HepG2 (cell line): ENCODE data around the gene STK32C. TPM values are rescaled to one million over a fixed set of nuclear protein-coding genes. Genes with fewer than 3 reads are reported as not detected.

Source experiments
- CENPT ChIP-seq: sonication (generic); formaldehyde crosslinking; IDR thresholded peaks from 2 replicates; pipeline ENCODE4 v1.8.0; 2022; ENCODE audit warnings: low read depth, mild to moderate bottlenecking, moderate library complexity, missing genetic modification reagents
- ELF1 ChIP-seq: sonication (generic); formaldehyde crosslinking; IDR thresholded peaks from 2 replicates; pipeline ENCODE4 v1.4.0; 2020; ENCODE audit warnings: missing genetic modification reagents
- ELF4 ChIP-seq: sonication (generic); formaldehyde crosslinking; IDR thresholded peaks from 2 replicates; pipeline ENCODE4 v1.5.0; 2020; ENCODE audit warnings: missing genetic modification reagents, mild to moderate bottlenecking, moderate library complexity, borderline replicate concordance
- GFI1 ChIP-seq: sonication (generic); formaldehyde crosslinking; IDR thresholded peaks from 2 replicates; pipeline ENCODE4 v1.5.0; 2020; ENCODE audit warnings: missing genetic modification reagents, mild to moderate bottlenecking, borderline replicate concordance
- HIVEP1 ChIP-seq: sonication (generic); formaldehyde crosslinking; IDR thresholded peaks from 2 replicates; pipeline ENCODE4 v1.4.0; 2020; ENCODE audit warnings: mild to moderate bottlenecking, missing genetic modification reagents
- NAIF1 ChIP-seq: sonication (generic); formaldehyde crosslinking; IDR thresholded peaks from 2 replicates; pipeline ENCODE4 v1.5.0; 2020; ENCODE audit warnings: mild to moderate bottlenecking, missing genetic modification reagents, borderline replicate concordance
- REL ChIP-seq: sonication (generic); formaldehyde crosslinking; conservative IDR thresholded peaks from 2 replicates; pipeline ENCODE4 v1.8.0; 2022; ENCODE audit warnings: mild to moderate bottlenecking, missing genetic modification reagents, moderate library complexity
- SMARCE1 ChIP-seq: fragments of 450-650 bp; IDR thresholded peaks from 2 replicates; pipeline ENCODE4 v1.6.1; 2017; ENCODE audit warnings: borderline replicate concordance
- SNAI1 ChIP-seq: sonication (generic); formaldehyde crosslinking; IDR thresholded peaks from 2 replicates; pipeline ENCODE4 v1.5.0; 2020; ENCODE audit warnings: mild to moderate bottlenecking, missing genetic modification reagents, borderline replicate concordance
- TRIM24 ChIP-seq: sonication (generic); formaldehyde crosslinking; IDR thresholded peaks from 2 replicates; pipeline ENCODE4 v1.8.0; 2022; ENCODE audit warnings: mild to moderate bottlenecking, missing genetic modification reagents
- ZBTB7B ChIP-seq: sonication (generic); formaldehyde crosslinking; IDR thresholded peaks from 2 replicates; pipeline ENCODE4 v1.4.0; 2020; ENCODE audit warnings: missing genetic modification reagents
- ZBTB8A ChIP-seq: sonication (generic); formaldehyde crosslinking; IDR thresholded peaks from 2 replicates; pipeline ENCODE4 v1.4.0; 2020; ENCODE audit warnings: mild to moderate bottlenecking, low read depth, missing genetic modification reagents, borderline replicate concordance
- ZNF253 ChIP-seq: sonication (generic); formaldehyde crosslinking; IDR thresholded peaks from 2 replicates; pipeline ENCODE4 v1.8.0; 2022; ENCODE audit warnings: mild to moderate bottlenecking, missing genetic modification reagents, borderline replicate concordance
- ZNF460 ChIP-seq: sonication (generic); formaldehyde crosslinking; IDR thresholded peaks from 2 replicates; pipeline ENCODE4 v1.5.1; 2020; ENCODE audit warnings: missing genetic modification reagents, mild to moderate bottlenecking, borderline replicate concordance
- ZNF572 ChIP-seq: sonication (generic); formaldehyde crosslinking; IDR thresholded peaks from 2 replicates; pipeline ENCODE4 v1.5.1; 2020; ENCODE audit warnings: mild to moderate bottlenecking, missing genetic modification reagents
- ZNF598 ChIP-seq: sonication (generic); formaldehyde crosslinking; IDR thresholded peaks from 2 replicates; pipeline ENCODE4 v1.5.1; 2020; ENCODE audit warnings: mild to moderate bottlenecking, missing genetic modification reagents, borderline replicate concordance
- ZNF7 ChIP-seq: IDR thresholded peaks from 2 replicates; pipeline ENCODE4 v1.6.1; 2016; ENCODE audit warnings: missing biosample characterization, missing genetic modification reagents
- ZNF768 ChIP-seq: sonication (generic); formaldehyde crosslinking; IDR thresholded peaks from 2 replicates; pipeline ENCODE4 v1.4.0; 2020; ENCODE audit warnings: missing genetic modification reagents
- polyA plus RNA-seq, 8 experiments: library from polyadenylated mRNA; depleted of rRNA in 3 of 8; stranded (reverse) in 7 of 8; unstranded in 1 of 8; fragments of >200 nt; fragmentation: Illumina TruSeq in 4 of 8; extraction: Trizol in 4 of 8; gene quantifications; 2 replicates each; pipeline versions ENCODE4 v1.2.1 to v1.2.3, GENCODE V29; 2011 to 2016; ENCODE audit warnings: low read depth in 4 of 8, missing spikeins in 1 of 8, mixed read lengths in 1 of 8; ENCODE audit not compliant: insufficient read depth in 1 of 8
- total RNA-seq, 5 experiments: library from RNA; depleted of rRNA; stranded (reverse); fragments of >200 nt; fragmentation: Illumina TruSeq; extraction: Trizol; gene quantifications; 2 replicates each; pipeline ENCODE4 v1.2.3, GENCODE V29; 2016; ENCODE audit warnings: low read depth in 1 of 5
- TF ChIP-seq, protein P1 (sequence below): sonication (generic); formaldehyde crosslinking; IDR thresholded peaks from 2 replicates; pipeline ENCODE4 v1.5.1; 2020; ENCODE audit warnings: missing genetic modification reagents, mild to moderate bottlenecking, borderline replicate concordance
- TF ChIP-seq, protein P2 (sequence below): sonication (generic); formaldehyde crosslinking; IDR thresholded peaks from 2 replicates; pipeline ENCODE4 v1.4.0; 2020; ENCODE audit warnings: missing genetic modification reagents, borderline replicate concordance
- TF ChIP-seq, protein P3 (sequence below): IDR thresholded peaks from 2 replicates; pipeline ENCODE4 v1.6.1; 2016; ENCODE audit warnings: mild to moderate bottlenecking, missing biosample characterization, missing genetic modification reagents
- TF ChIP-seq, protein P4 (sequence below): sonication (generic); formaldehyde crosslinking; IDR thresholded peaks from 2 replicates; pipeline ENCODE4 v1.9.0; 2022; ENCODE audit warnings: missing genetic modification reagents, mild to moderate bottlenecking, borderline replicate concordance

STK32C gene
- total and polyA plus RNA-seq, 2 of the 13 experiments (the other 11 are each of a cell fraction or from before 2014, with no cell fraction given): 10.9 to 19.4 TPM

DNA sequence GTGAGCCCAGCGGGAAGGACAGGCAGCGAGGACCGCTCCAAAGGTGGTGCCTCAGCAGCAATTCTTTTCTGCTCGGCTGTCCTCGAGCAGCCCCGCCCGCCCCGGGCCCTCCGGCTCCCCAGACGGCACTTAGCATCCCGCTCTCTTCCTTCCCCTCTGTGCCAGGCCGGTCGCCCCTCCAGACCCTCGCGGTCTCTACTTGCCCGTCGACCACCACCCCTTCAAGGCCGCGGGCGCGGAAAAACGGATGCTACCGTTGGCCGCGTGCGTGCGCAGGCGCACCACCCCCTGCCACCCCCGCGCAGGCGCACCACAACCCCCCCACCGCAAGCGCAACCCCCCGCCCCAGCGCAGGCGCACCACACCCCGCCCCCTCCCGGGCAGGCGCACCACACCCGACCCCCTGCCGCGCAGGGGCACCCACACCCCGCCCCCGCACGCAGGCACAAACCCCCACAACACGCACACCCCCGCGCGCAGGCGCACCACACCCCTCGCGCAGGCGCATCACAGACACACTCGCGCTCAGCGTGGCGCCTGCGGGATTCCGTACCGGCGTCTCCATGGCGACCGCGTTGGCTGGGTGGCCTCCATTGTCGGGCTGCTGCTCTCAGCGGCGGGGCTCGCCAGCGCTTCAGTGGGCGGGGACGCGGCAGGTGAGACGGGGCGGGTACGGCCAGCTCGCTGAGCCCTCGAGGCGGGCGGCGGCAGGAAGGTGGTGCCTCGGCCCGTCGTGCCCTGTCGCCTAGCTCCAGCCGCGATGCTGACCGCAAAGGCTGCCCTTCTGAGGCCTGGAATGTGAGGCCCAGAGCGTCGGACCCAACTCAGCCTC is 24.1 kb upstream of the STK32C start, which contains the start of gene LRRC27 (continued):
- TF ChIP-seq, protein P1, sequence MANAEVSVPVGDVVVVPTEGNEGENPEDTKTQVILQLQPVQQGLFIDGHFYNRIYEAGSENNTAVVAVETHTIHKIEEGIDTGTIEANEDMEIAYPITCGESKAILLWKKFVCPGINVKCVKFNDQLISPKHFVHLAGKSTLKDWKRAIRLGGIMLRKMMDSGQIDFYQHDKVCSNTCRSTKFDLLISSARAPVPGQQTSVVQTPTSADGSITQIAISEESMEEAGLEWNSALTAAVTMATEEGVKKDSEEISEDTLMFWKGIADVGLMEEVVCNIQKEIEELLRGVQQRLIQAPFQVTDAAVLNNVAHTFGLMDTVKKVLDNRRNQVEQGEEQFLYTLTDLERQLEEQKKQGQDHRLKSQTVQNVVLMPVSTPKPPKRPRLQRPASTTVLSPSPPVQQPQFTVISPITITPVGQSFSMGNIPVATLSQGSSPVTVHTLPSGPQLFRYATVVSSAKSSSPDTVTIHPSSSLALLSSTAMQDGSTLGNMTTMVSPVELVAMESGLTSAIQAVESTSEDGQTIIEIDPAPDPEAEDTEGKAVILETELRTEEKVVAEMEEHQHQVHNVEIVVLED: peak; percentile 94
- TF ChIP-seq ELF1 (CRISPR knock-in tag): peak; percentile 55; the same call in 1 of the 2 replicates
- peak; percentile 65; the same call in 1 of the 2 replicates for TF ChIP-seq REL
- TF ChIP-seq, protein P2, sequence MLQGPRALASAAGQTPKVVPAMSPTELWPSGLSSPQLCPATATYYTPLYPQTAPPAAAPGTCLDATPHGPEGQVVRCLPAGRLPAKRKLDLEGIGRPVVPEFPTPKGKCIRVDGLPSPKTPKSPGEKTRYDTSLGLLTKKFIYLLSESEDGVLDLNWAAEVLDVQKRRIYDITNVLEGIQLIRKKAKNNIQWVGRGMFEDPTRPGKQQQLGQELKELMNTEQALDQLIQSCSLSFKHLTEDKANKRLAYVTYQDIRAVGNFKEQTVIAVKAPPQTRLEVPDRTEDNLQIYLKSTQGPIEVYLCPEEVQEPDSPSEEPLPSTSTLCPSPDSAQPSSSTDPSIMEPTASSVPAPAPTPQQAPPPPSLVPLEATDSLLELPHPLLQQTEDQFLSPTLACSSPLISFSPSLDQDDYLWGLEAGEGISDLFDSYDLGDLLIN (CRISPR knock-in tag): 0 out of 2 replicates have a peak, but pooled peaks have one; percentile 48
- TF ChIP-seq, protein P3, sequence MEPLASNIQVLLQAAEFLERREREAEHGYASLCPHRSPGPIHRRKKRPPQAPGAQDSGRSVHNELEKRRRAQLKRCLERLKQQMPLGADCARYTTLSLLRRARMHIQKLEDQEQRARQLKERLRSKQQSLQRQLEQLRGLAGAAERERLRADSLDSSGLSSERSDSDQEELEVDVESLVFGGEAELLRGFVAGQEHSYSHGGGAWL: no peak; the same call in 1 of the 2 replicates
- no peak for TF ChIP-seq SMARCE1
- no peak for TF ChIP-seq NAIF1 (CRISPR knock-in tag)
- TF ChIP-seq SNAI1 (CRISPR knock-in tag): no peak
- TF ChIP-seq ZNF7: no peak
- no peak for TF ChIP-seq ZNF460 (CRISPR knock-in tag)
- TF ChIP-seq ZBTB7B (CRISPR knock-in tag): no peak
- TF ChIP-seq CENPT (CRISPR knock-in tag): no peak
- no peak for TF ChIP-seq ELF4 (CRISPR knock-in tag)
- peak; percentile 36 for TF ChIP-seq ZNF768 (CRISPR knock-in tag)
- no peak for TF ChIP-seq ZNF598
- TF ChIP-seq, protein P4, sequence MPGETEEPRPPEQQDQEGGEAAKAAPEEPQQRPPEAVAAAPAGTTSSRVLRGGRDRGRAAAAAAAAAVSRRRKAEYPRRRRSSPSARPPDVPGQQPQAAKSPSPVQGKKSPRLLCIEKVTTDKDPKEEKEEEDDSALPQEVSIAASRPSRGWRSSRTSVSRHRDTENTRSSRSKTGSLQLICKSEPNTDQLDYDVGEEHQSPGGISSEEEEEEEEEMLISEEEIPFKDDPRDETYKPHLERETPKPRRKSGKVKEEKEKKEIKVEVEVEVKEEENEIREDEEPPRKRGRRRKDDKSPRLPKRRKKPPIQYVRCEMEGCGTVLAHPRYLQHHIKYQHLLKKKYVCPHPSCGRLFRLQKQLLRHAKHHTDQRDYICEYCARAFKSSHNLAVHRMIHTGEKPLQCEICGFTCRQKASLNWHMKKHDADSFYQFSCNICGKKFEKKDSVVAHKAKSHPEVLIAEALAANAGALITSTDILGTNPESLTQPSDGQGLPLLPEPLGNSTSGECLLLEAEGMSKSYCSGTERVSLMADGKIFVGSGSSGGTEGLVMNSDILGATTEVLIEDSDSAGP (CRISPR knock-in tag): peak; percentile 66
- TF ChIP-seq ZNF253 (CRISPR knock-in tag): no peak
- no peak for TF ChIP-seq GFI1
- TF ChIP-seq ZNF572 (CRISPR knock-in tag): 0 out of 2 replicates have a peak, but pooled peaks have one; percentile 14
- no peak for TF ChIP-seq ZBTB8A (CRISPR knock-in tag)
- TF ChIP-seq HIVEP1 (CRISPR knock-in tag): peak; percentile 87
- no peak for TF ChIP-seq TRIM24 (CRISPR knock-in tag)
